HG02973 (cell line): ENCODE results near the gene VSTM1.
"Not testable (repeated sequence)": the region's sequence is repeated elsewhere in the genome, so short reads cannot be mapped to it uniquely, and the experiment has no call there.

ENCODE experiments used
- ATAC-seq: cut with Tn5 transposase; IDR thresholded peaks from one replicate; pipeline ENCODE4 v1.9.1; 2021; ENCODE audit warnings: moderate library complexity; ENCODE audit not compliant: unreplicated experiment

The VSTM1 gene

GRCh38 chr19:54074851-54075250 lies 11.2 kb upstream of the VSTM1 start:
- no peak for ATAC-seq

- ATAC-seq, result no peak
Observed at GRCh38 chr19:54073829-54074228, 10.1 kb upstream of the VSTM1 start.

GRCh38 chr19:54069470-54069869 lies 5.8 kb upstream of the VSTM1 start:
- no peak for ATAC-seq

- ATAC-seq, result no peak
Observed at GRCh38 chr19:54062643-54063042, 1.1 kb downstream of the VSTM1 start.

- ATAC-seq, result no peak
Observed at GRCh38 chr19:54047616-54048015, 16.1 kb downstream of the VSTM1 start.

GRCh38 chr19:54045771-54046170 lies 17.9 kb downstream of the VSTM1 start:
- ATAC-seq, result no peak

GRCh38 chr19:54042989-54043388 lies 20.7 kb downstream of the VSTM1 start:
- ATAC-seq, result no peak

GRCh38 chr19:54041969-54042606 lies 21.6 kb downstream of the VSTM1 start:
- ATAC-seq, result no peak

GRCh38 chr19:54040003-54040402 lies 23.7 kb downstream of the VSTM1 start:
- no peak for ATAC-seq

GRCh38 chr19:54036542-54036941 lies 27.2 kb downstream of the VSTM1 start:
- ATAC-seq, result not testable (repeated sequence)

- ATAC-seq, result no peak
Observed at GRCh38 chr19:54035215-54036178, 28.2 kb downstream of the VSTM1 start.

GRCh38 chr19:54030895-54031586 lies 32.7 kb downstream of the VSTM1 start:
- ATAC-seq, result no peak

- ATAC-seq, result no peak
Observed at GRCh38 chr19:54029930-54030490, 33.7 kb downstream of the VSTM1 start.

- no peak for ATAC-seq
Observed at GRCh38 chr19:54029301-54029700, 34.4 kb downstream of the VSTM1 start.

GRCh38 chr19:54026656-54027055 lies 37.0 kb downstream of the VSTM1 start:
- ATAC-seq, result no peak

- ATAC-seq, result no peak
Observed at GRCh38 chr19:54024660-54025059, 39.0 kb downstream of the VSTM1 start.

- ATAC-seq, result no peak
Observed at GRCh38 chr19:54023191-54023590, 40.5 kb downstream of the VSTM1 start.

GRCh38 chr19:54021932-54022331 lies 41.8 kb downstream of the VSTM1 start:
- no peak for ATAC-seq

GRCh38 chr19:54021363-54021762 lies 42.3 kb downstream of the VSTM1 start:
- no peak for ATAC-seq

GRCh38 chr19:54017261-54017660 lies 46.4 kb downstream of the VSTM1 start:
- no peak for ATAC-seq

GRCh38 chr19:54014920-54015560 lies 48.7 kb downstream of the VSTM1 start:
- ATAC-seq, result no peak
